Measurements from ENCODE around the gene PPM1A. TPM values are rescaled to one million over a fixed set of nuclear protein-coding genes. Genes with fewer than 3 reads are reported as not detected.
A peak's percentile ranks its signal among the peaks of the same experiment; 100 is the strongest.
"Not testable (repeated sequence)": the region's sequence is repeated elsewhere in the genome, so short reads cannot be mapped to it uniquely, and the experiment has no call there.

PPM1A gene
- total and polyA plus RNA-seq, 2 donors (not counting 3 experiments of a cell fraction or from before 2014, with no cell fraction given) = 14.1 to 33.9 TPM

DNA sequence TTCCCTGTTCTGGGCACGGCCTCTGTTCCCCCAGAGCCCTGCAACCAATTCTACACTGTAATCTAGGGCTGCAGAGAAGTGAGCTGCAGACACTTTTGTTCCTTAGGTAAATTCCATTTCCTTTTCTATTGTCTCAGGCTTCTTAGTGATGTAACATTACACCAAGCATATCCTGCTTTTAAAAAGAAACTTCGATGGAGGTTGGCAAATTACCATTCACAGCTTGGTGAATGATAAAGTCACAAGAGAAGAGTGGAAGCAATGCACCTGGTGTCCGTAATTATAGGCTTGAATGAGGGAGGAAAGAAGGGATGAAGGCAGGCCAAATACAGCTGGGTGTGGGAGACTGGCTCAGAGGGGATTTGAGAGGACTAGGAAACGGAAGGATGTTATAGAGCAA lies 68.6 kb downstream of the PPM1A start:
- TF ChIP-seq POLR2A (IDR thresholded peaks at IDR 0.05; ENCODE audit: low read depth, low read length) (no peak), FOS (IDR thresholded peaks at IDR 0.05; ENCODE audit: borderline replicate concordance, insufficient read depth, low read length) (no peak), POLR2AphosphoS5 (IDR thresholded peaks at IDR 0.05; ENCODE audit: insufficient read depth, low read depth, low read length) (no peak)
- TF ChIP-seq, protein P1, sequence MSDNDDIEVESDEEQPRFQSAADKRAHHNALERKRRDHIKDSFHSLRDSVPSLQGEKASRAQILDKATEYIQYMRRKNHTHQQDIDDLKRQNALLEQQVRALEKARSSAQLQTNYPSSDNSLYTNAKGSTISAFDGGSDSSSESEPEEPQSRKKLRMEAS (IDR thresholded peaks at IDR 0.05; ENCODE audit: insufficient read depth, insufficient read length) = no peak
- Histone ChIP-seq H2AFZ (ENCODE audit: low read depth, low read length) (no peak overlapping the region), H3K9me3 (replicated peaks; ENCODE audit: control insufficient read depth, insufficient read depth, low read length) (no peaks in the 10 kb centered on the region), H3K27me3 (ENCODE audit: control insufficient read depth in 2 of 2, insufficient read depth in 2 of 2, low read length in 2 of 2) (peaks cover 17 to 29% of the 10 kb centered on the region in 2 experiments), H3K79me2 (ENCODE audit: control insufficient read depth, insufficient read depth, low read length) (no peaks in the 10 kb centered on the region), H4K20me1 (replicated peaks; ENCODE audit: control insufficient read depth, extremely low read depth, insufficient read depth, low read length) (no peaks in the 10 kb centered on the region), H3K4me2 (ENCODE audit: insufficient read depth, low read length) (no peak overlapping the region), H3K4me3 (replicated peaks in 1 of 3; ENCODE audit: insufficient read depth in 1 of 3, low read depth in 1 of 3, low read length in 3 of 3) (no peak overlapping the region), H3K9ac (replicated peaks; ENCODE audit: extremely low read depth, insufficient read depth, low read length) (no peak overlapping the region), H3K4me1 (ENCODE audit: control insufficient read depth, extremely low read depth, insufficient read depth, low read length) (no peaks in the 10 kb centered on the region), H3K9me1 (replicated peaks; ENCODE audit: control insufficient read depth, extremely low read depth, insufficient read depth, low read length) (no peaks in the 10 kb centered on the region), H3K36me3 (ENCODE audit: control insufficient read depth in 2 of 2, extremely low read depth in 1 of 2, insufficient read depth in 2 of 2, low read length in 2 of 2) (no peaks in the 10 kb centered on the region), H3K27ac (ENCODE audit: insufficient read depth, low read depth, low read length) (no peak overlapping the region)
- dilution Hi-C loops (cut with MboI; ENCODE audit: extremely low pct_ligation_motif_present, low sequenced_read_pairs) (no loop called here), intact Hi-C loops (cut with micrococcal nuclease) (no loop called here)
- no TSS peak for BruUV-seq (replicated peaks)
- ChIA-PET CTCF (interaction anchor here (1.2 to 1.9 kb wide), 2 partner anchors 14 to 32 kb away, joined by 3 to 6 read pairs; no protein-coding TSS in a partner anchor), POLR2A (no interaction called here)
- FAIRE-seq (no peak), DNase-seq (ENCODE audit: low read depth, low spot score) (peak; percentile 13)

DNA sequence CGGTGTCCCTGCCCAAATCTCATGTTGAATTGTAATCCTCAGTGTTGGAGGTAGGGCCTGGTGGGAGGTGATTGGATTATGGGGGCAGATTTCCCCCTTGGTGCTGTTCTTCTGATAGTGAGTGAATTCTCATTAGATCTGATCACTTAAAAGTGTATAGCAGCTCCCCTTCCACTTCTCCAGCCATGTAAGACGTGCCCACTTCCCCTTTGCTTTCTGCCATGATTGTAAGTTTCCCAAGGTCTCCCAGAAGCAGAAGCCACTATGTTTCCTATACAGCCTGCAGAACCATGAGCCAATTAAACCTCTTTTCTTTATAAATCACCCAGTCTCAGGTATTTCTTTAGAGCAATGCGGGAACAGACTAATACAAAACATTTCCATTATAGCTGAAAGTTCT lies 71.8 kb downstream of the PPM1A start:
- peaks cover 21 to 35% of the 10 kb centered on the region in 2 experiments for H3K27me3 ChIP-seq (ENCODE audit: control insufficient read depth in 2 of 2, insufficient read depth in 2 of 2, low read length in 2 of 2)
- BruUV-seq (replicated peaks); dilution Hi-C loops (cut with MboI; ENCODE audit: extremely low pct_ligation_motif_present, low sequenced_read_pairs); intact Hi-C loops (cut with micrococcal nuclease); H3K4me1 ChIP-seq (ENCODE audit: control insufficient read depth, extremely low read depth, insufficient read depth, low read length); FAIRE-seq; H3K36me3 ChIP-seq (ENCODE audit: control insufficient read depth in 2 of 2, extremely low read depth in 1 of 2, insufficient read depth in 2 of 2, low read length in 2 of 2); POLR2A ChIA-PET; H3K4me3 ChIP-seq (replicated peaks in 1 of 3; ENCODE audit: insufficient read depth in 1 of 3, low read depth in 1 of 3, low read length in 3 of 3); H3K9ac ChIP-seq (replicated peaks; ENCODE audit: extremely low read depth, insufficient read depth, low read length); DNase-seq (ENCODE audit: low read depth, low spot score); H2AFZ ChIP-seq (ENCODE audit: low read depth, low read length); H3K4me2 ChIP-seq (ENCODE audit: insufficient read depth, low read length); H3K27ac ChIP-seq (ENCODE audit: insufficient read depth, low read depth, low read length); H3K9me1 ChIP-seq (replicated peaks; ENCODE audit: control insufficient read depth, extremely low read depth, insufficient read depth, low read length); H3K79me2 ChIP-seq (ENCODE audit: control insufficient read depth, insufficient read depth, low read length); H4K20me1 ChIP-seq (replicated peaks; ENCODE audit: control insufficient read depth, extremely low read depth, insufficient read depth, low read length); H3K9me3 ChIP-seq (replicated peaks; ENCODE audit: control insufficient read depth, insufficient read depth, low read length): not testable (repeated sequence)
- CTCF ChIA-PET = interaction anchor here (1.1 to 1.4 kb wide), 2 partner anchors 11 to 29 kb away, joined by 3 to 9 read pairs; no protein-coding TSS in a partner anchor
